ENCODE results near the gene ZNF408.

ZNF408 gene

DNA sequence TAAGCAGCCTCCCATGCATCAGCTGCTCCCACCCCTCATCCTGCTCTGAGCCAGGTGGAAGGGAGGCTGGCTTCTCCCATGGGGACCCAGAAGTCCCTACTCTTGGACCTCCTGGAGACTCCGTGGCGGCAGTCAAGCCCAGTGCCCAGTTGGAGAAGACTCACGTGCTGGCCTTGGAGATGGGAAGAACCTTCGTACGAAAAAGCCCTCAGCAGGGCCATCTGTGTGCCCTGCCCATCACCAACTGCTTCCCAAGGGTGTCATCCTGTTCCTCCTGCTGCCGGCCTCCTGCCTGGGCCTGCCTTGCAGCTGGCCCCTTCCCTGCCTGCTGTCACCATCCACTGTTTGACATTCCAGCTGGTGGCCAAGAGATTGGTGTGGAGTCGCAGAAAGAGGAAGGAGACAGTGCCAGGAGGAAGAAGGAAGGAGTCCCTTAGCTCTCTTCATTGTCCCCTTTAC, 28.4 kb upstream of the ZNF408 start:
- DNase-seq, result no peak
- no peak for ATAC-seq
- Mint-ChIP-seq H3K9me3 (no peaks in the 10 kb centered on the region), H3K4me1 (peaks cover 79% of the 10 kb centered on the region), H3K27me3 (no peaks in the 10 kb centered on the region), H3K4me3 (no peak overlapping the region), H3K27ac (peak overlapping the region; percentile 54 to 95)

GRCh38 chr11:46673713-46674462, 26.9 kb upstream of the ZNF408 start:
- Mint-ChIP-seq H3K4me3 (no peak overlapping the region), H3K27ac (peak overlapping the region in 1 of 2 donors; percentile 91), H3K9me3 (no peaks in the 10 kb centered on the region), H3K27me3 (no peaks in the 10 kb centered on the region), H3K4me1 (peaks cover 91% of the 10 kb centered on the region)
- ATAC-seq (no peak), DNase-seq (no peak)

DNA sequence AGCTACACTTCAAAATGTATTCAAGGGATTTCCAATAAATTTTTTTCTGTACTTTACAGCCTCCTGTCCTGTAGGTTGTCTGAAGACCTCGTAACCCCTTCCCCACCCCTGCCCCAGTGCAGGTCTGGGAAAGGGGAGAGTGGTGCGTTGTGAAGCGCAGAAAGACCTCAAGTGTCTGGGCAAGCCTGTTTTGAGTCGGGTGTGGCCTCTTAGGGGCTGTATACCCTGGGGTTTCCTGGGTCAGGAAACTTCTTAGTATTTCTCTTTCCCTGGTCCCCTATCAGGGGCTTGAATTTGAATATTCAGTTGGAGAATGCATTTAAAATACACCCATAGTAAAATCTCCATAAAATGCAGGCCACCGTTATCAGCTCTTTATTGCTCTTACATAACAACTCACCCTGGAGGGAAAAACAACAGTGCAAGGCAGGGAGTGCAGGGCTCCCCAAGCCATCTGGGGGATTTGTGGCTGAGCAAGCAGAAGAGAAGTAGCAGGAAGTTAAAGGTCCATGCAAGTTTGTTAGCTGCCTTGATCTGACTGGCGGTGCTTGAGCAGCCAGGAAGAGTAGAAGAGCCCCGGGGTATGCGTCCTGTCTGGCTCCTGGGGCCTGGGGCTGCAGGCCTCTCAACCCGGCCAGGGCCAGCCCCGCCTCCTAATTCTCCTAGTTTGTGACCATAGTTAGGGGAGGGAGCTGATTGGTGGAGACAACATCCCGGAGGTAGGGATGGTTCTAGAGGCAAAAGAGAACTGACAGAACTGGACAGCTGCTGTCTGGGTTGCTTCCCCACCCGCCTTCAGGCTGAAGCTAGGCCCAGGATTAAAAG, 26.2 kb upstream of the ZNF408 start:
- no peaks in the 10 kb centered on the region for H3K27me3 Mint-ChIP-seq
- H3K4me1 Mint-ChIP-seq, result peaks cover 92% of the 10 kb centered on the region
- no peaks in the 10 kb centered on the region for H3K9me3 Mint-ChIP-seq
- no peak overlapping the region for H3K4me3 Mint-ChIP-seq
- peak overlapping the region; percentile 53 to 91 for H3K27ac Mint-ChIP-seq
- ATAC-seq, result peak; percentile 24
- no peak for DNase-seq

GRCh38 chr11:46675288-46675851, 25.5 kb upstream of the ZNF408 start:
- Mint-ChIP-seq H3K4me3 (no peak overlapping the region), H3K9me3 (no peaks in the 10 kb centered on the region), H3K4me1 (peaks cover 85% of the 10 kb centered on the region), H3K27ac (peak overlapping the region in 1 of 2 donors; percentile 91), H3K27me3 (no peaks in the 10 kb centered on the region)
- no peak for ATAC-seq
- no peak for DNase-seq

- Mint-ChIP-seq H3K27me3 (no peaks in the 10 kb centered on the region), H3K27ac (peak overlapping the region in 1 of 2 donors; percentile 27), H3K4me1 (peaks cover 79% of the 10 kb centered on the region), H3K4me3 (no peak overlapping the region), H3K9me3 (no peaks in the 10 kb centered on the region)
- DNase-seq (no peak), ATAC-seq (no peak)
These were observed 24.9 kb upstream of the ZNF408 start for GRCh38 chr11:46675949-46676348.

- no peaks in the 10 kb centered on the region for H3K27me3 Mint-ChIP-seq
- no peaks in the 10 kb centered on the region for H3K9me3 Mint-ChIP-seq
- no peak overlapping the region for H3K4me3 Mint-ChIP-seq
- peak overlapping the region; percentile 72 to 76 for H3K27ac Mint-ChIP-seq
- ATAC-seq, result no peak
- DNase-seq, result no peak
- H3K4me1 Mint-ChIP-seq, result peaks cover 72% of the 10 kb centered on the region
These were observed 24.2 kb upstream of the ZNF408 start for GRCh38 chr11:46676436-46677158.

DNA sequence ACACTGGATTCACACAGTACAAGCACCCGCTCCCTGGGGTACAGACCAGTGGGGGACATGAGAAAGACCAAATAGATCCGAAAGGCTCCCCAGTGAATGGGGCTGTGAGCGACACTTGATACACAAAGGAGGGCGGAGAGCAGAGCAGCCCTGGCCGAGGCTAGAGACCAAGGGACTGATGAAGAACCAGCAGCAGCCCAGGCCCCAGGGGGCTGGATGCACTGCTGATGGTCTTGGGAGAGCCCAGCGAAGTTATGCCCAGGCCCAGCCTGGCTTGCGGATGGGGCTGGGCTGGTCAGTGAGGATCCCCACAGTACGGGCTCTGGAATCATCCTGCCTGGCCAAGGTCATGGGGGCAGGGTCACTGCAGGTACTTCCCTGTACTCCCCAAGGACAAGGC, 23.7 kb upstream of the ZNF408 start:
- Mint-ChIP-seq H3K4me1 (peaks cover 67% of the 10 kb centered on the region), H3K9me3 (no peaks in the 10 kb centered on the region), H3K27me3 (no peaks in the 10 kb centered on the region), H3K4me3 (no peak overlapping the region), H3K27ac (no peak overlapping the region)
- DNase-seq (no peak), ATAC-seq (no peak)

DNA sequence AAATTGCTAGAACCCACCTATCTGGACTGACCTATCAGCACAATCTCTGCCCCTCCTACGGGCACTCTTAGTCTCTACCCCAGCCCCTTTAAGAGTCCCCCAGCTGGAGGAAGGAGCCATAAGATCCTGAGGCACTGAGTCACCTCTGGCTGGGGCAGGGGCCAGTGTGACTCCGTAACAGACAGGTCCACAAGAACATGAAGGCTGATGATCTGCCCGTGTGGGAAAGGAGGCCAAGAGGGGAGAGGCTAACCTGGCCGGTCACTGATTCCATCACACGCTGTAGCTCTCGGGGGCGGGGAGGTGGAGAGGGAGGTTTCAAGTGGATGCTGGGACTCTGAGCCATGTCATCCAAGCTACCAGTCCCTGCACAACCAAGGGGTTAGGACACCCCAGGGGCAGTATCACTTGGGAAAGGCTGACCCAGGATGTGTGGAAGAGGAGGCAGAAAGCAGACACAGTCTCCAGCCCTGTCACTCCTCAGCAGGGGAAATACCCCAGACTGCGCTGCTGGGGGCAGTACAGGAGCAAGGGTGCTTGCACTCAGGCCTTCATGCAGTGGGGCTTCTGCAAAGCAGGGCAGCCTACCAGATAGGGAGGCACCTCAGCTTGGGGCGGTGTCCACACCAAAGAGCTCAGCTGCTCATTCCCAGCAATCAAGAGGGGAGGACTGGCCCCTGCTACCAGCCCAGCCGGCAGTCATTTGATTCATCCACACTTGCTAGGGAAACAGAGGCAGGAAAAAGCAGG, 22.7 kb upstream of the ZNF408 start:
- DNase-seq, result no peak
- ATAC-seq, result peak; percentile 52
- H3K9me3 Mint-ChIP-seq, result no peaks in the 10 kb centered on the region
- peak overlapping the region; percentile 72 to 96 for H3K27ac Mint-ChIP-seq
- H3K4me3 Mint-ChIP-seq, result no peak overlapping the region
- H3K27me3 Mint-ChIP-seq, result no peaks in the 10 kb centered on the region
- H3K4me1 Mint-ChIP-seq, result peaks cover 57% of the 10 kb centered on the region

GRCh38 chr11:46678741-46679130, 22.1 kb upstream of the ZNF408 start:
- Mint-ChIP-seq H3K4me3 (no peak overlapping the region), H3K27ac (peak overlapping the region; percentile 66 to 96), H3K27me3 (no peaks in the 10 kb centered on the region), H3K9me3 (no peaks in the 10 kb centered on the region), H3K4me1 (peaks cover 51% of the 10 kb centered on the region)
- ATAC-seq, result no peak
- DNase-seq, result no peak

- peak overlapping the region in 1 of 2 donors; percentile 96 for H3K27ac Mint-ChIP-seq
- no peaks in the 10 kb centered on the region for H3K27me3 Mint-ChIP-seq
- no peaks in the 10 kb centered on the region for H3K9me3 Mint-ChIP-seq
- DNase-seq, result no peak
- no peak overlapping the region for H3K4me3 Mint-ChIP-seq
- peaks cover 43% of the 10 kb centered on the region for H3K4me1 Mint-ChIP-seq
- no peak for ATAC-seq
These were observed 21.3 kb upstream of the ZNF408 start for GRCh38 chr11:46679241-46680163.

DNA sequence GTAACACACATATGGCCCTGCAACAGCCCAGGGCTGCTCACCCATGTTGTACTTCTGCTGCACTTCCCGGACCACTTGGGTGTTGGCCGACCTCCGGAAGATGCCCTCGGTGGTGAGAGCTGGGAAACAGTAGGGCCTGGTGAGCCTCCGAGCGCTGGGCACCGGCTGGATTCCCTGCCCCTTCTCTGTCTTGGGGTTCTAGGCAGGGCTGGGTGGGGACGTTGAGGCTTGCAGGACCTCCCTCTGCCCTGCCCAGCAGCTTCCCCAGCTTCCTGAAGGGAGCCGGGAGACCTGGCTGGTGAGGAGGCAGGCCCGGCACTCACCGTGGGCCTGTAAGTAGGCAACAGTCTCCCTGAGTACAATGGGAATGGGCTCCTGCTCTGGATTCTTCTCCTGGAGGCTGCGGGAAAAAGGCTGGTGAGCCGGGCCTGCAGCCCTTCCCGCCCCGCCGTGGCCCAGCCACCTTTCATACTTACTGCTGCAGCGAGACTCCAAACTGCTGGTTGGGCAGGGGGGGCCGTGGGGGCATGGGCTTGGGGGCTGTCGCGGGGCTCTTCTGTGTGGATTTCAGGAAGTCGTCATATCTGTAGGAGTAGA, 20.6 kb upstream of the ZNF408 start:
- Mint-ChIP-seq H3K4me1 (peaks cover 36% of the 10 kb centered on the region), H3K27me3 (no peaks in the 10 kb centered on the region), H3K4me3 (no peak overlapping the region), H3K27ac (peak overlapping the region in 1 of 2 donors; percentile 55), H3K9me3 (no peaks in the 10 kb centered on the region)
- DNase-seq (no peak), ATAC-seq (no peak)

DNA sequence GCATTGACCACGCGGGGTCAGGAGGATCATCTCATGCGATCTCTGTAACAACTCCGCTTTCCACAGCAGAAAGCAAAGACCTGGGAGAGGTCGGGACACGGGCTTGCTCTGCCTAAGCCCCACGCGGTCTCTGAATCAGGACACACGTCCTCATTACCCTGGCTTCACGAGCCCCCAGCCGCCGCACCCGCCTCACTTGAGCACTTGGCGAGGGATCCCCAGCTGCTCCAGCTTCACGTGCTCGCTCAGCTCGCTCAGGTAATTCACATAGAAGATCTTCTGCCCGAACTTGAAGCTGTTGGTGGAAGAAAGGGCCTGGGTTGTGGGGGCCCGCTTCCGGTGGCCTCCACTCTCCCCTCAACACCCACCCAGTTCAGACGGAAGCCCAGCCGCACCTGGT, 20.0 kb upstream of the ZNF408 start:
- DNase-seq (no peak), ATAC-seq (no peak)
- H3K27me3 Mint-ChIP-seq, result no peaks in the 10 kb centered on the region
- peak overlapping the region in 1 of 2 donors; percentile 55 for H3K27ac Mint-ChIP-seq
- peaks cover 30% of the 10 kb centered on the region for H3K4me1 Mint-ChIP-seq
- no peak overlapping the region for H3K4me3 Mint-ChIP-seq
- no peaks in the 10 kb centered on the region for H3K9me3 Mint-ChIP-seq

DNA sequence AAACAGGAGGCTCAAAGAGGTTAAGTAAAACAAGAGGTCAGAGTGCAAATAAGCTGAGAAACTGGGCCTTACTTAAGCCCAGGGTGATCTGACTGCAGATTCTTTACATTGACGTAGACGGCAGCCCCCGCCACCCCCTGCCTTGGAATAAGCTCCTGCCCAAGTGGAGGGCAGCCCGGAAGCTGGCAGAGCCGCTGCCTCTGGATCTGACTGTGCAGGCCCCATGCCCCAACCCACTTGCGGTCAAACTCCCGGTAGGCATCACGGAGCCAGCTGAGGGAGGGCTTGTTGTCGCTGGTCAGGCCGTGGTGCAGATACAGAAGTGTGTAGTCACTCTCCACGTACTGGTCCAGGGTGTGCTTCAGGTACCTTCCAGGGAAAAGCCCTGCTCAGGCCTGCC, 19.0 kb upstream of the ZNF408 start:
- H3K9me3 Mint-ChIP-seq, result no peaks in the 10 kb centered on the region
- ATAC-seq (no peak), DNase-seq (no peak)
- H3K4me3 Mint-ChIP-seq, result no peak overlapping the region
- peak overlapping the region in 1 of 2 donors; percentile 42 for H3K27ac Mint-ChIP-seq
- H3K4me1 Mint-ChIP-seq, result peaks cover 23% of the 10 kb centered on the region
- no peaks in the 10 kb centered on the region for H3K27me3 Mint-ChIP-seq
